A549 (cell line): ENCODE data around the gene MCTP1.

Experiments
- CTCF ChIP-seq: fragments of >200 bp; sonication (Bioruptor Twin); formaldehyde crosslinking; IDR thresholded peaks from 3 replicates; pipeline ENCODE4 v1.5.1; 2016
- EP300 ChIP-seq, 2 experiments: fragments of >200 bp; sonication (Bioruptor Twin); formaldehyde crosslinking; IDR thresholded peaks; 2 replicates in 1 of 2; 3 replicates in 1 of 2; pipeline ENCODE4 v1.6.1; 2016 to 2017
- ESRRA ChIP-seq: fragments of 150-350 bp; IDR thresholded peaks from 2 replicates; pipeline ENCODE4 v1.6.1; 2014; ENCODE audit warnings: mild to moderate bottlenecking, low read length, borderline replicate concordance
- FOSL2 ChIP-seq, 2 experiments: fragments of 450-650 bp in 1 of 2; fragments of >200 bp in 1 of 2; sonication (Bioruptor Twin) in 1 of 2; formaldehyde crosslinking; IDR thresholded peaks; 2 replicates each; pipeline versions ENCODE4 v1.5.0 to v1.6.1; 2016 to 2020; ENCODE audit warnings: mild to moderate bottlenecking in 1 of 2, moderate library complexity in 1 of 2
- NR3C1 ChIP-seq: fragments of >200 bp; sonication (Bioruptor Twin); formaldehyde crosslinking; IDR thresholded peaks from 3 replicates; pipeline ENCODE4 v1.6.1; 2017
- POLR2A ChIP-seq: IDR thresholded peaks from 2 replicates; pipeline ENCODE4 v1.6.1; 2012; ENCODE audit warnings: mild to moderate bottlenecking, low read length
- POLR2AphosphoS2 ChIP-seq: conservative IDR thresholded peaks from 2 replicates; pipeline ENCODE4 v1.6.1; 2012; ENCODE audit warnings: low read length, improper control_type of control experiment, inconsistent platforms
- RARB ChIP-seq: fragments of 250-450 bp; sonication (Bioruptor Pico); IDR thresholded peaks from 2 replicates; pipeline ENCODE4 v1.8.0; 2021; ENCODE audit warnings: mild to moderate bottlenecking, moderate library complexity
- REST ChIP-seq: fragments of 200-600 bp; sonication (generic); IDR thresholded peaks from 2 replicates; pipeline ENCODE4 v1.6.1; 2016; ENCODE audit warnings: antibody characterized with exemption, mild to moderate bottlenecking, moderate library complexity
- ZFP36 ChIP-seq: fragments of 450-650 bp; IDR thresholded peaks from 2 replicates; pipeline ENCODE4 v1.6.1; 2014; ENCODE audit warnings: borderline replicate concordance; ENCODE audit not compliant: partially characterized antibody
- TF ChIP-seq, protein P1 (sequence below): fragments of 450-650 bp; IDR thresholded peaks from 2 replicates; pipeline ENCODE4 v1.6.1; 2014; ENCODE audit warnings: antibody characterized with exemption

- TF ChIP-seq CTCF (no peak), POLR2A (no peak), EP300 (IDR thresholded peaks at IDR 0.05) (no peak), RARB (CRISPR knock-in tag) (no peak), ZFP36 (no peak), NR3C1 (no peak), POLR2AphosphoS2 (no peak), REST (no peak), ESRRA (no peak), FOSL2 (IDR thresholded peaks at IDR 0.05) (no peak), FOSL2 (CRISPR knock-in tag; IDR thresholded peaks at IDR 0.05) (no peak)
- TF ChIP-seq, protein P1, sequence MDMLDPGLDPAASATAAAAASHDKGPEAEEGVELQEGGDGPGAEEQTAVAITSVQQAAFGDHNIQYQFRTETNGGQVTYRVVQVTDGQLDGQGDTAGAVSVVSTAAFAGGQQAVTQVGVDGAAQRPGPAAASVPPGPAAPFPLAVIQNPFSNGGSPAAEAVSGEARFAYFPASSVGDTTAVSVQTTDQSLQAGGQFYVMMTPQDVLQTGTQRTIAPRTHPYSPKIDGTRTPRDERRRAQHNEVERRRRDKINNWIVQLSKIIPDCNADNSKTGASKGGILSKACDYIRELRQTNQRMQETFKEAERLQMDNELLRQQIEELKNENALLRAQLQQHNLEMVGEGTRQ = no peak
Observed at GRCh38 chr5:95059636-95060035, 225.3 kb downstream of the MCTP1 start.
